HG02678 (cell line): ENCODE data around the gene SGCA.

Experiments
- ATAC-seq: cut with Tn5 transposase; IDR thresholded peaks from one replicate; pipeline ENCODE4 v1.9.1; 2021; ENCODE audit warnings: mild to moderate bottlenecking, moderate library complexity; ENCODE audit not compliant: unreplicated experiment

Gene SGCA

DNA sequence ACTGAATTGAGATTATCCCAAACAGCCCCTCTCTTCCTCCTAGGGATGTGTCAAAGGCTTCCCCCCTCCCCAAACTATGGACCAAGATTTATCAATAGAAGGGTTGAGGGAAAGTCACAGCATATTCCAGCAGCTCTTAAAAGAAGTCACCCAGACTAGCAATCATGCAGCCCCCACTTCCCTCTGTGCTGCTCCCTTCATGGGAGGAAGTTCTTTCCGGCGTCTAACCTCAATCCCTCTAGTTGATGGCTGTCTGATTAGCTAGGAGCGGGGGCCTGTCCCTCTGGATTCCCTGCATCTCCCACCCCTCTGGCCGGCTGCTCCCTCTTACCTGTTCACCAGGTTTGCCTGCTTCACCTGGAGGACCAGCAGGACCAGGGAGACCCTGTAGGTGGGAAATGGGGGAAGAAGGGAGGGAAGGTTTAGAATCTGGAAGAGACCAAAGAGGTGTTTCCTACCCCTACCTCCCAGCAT lies 26.4 kb downstream of the SGCA start:
- ATAC-seq: no peak

DNA sequence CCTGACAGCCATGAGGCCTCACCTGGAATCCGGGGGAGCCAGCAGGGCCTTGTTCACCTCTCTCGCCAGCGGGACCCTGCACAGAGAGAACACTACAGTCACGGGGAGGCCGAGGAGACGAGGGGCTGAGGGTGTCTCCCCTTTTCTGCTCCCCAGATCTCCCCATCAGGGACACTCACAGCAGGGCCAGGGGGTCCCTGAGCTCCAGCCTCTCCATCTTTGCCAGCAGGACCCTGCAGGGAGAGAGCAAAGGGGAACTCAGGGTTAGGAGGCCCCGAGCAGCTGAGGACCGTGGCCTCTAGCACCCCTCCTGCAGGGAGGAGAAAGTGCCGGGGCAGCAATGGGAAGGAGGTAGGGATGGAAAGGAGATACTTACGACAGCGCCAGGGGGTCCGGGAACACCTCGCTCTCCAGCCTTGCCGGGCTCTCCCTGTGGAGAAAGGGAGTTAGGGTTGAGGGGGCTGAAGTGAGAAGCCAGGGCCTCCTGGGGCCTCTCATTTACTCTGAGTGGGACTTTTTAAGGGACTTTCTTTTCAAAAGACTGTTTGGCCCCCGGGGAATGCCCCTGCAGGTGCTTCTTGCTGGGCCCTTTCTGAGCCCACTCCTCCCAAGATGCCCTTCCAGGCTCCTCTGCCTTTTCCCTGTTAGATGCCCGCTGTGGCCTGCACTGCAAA lies 26.9 kb downstream of the SGCA start:
- no peak for ATAC-seq

DNA sequence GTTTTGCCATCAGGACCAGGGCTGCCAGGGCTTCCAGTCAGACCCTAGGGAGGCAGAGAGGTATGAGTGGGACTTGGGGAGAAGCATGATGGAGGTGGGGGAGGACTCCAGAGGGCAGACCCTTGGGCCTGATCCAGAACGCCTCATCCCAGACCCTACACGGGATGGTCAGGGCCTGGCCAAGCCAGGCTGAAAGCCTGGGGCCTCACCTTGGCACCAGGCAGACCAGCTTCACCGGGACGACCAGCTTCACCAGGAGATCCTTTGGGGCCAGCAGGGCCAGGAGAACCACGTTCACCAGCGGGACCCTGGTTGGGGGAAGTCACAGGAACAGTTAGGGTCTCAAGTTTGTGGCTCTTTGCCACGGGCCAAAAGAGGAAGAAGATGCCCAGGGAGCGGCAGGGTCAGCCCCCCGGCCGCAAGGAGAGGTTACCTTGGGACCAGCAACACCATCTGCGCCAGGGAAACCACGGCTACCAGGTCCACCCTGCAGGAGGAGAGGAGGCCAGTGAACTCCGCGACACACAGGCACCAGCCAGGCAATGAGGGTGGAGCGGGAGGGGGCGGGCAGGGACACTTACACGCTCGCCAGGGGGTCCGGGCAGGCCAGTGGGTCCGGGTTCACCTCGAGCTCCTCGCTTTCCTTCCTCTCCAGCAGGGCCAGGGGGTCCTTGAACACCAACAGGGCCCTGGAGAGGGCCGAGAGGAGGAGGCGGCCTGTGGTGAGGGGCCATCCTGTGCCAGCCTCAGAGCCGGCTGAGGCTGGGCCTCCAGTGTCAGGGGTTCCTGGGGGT lies 28.5 kb downstream of the SGCA start:
- ATAC-seq: no peak

DNA sequence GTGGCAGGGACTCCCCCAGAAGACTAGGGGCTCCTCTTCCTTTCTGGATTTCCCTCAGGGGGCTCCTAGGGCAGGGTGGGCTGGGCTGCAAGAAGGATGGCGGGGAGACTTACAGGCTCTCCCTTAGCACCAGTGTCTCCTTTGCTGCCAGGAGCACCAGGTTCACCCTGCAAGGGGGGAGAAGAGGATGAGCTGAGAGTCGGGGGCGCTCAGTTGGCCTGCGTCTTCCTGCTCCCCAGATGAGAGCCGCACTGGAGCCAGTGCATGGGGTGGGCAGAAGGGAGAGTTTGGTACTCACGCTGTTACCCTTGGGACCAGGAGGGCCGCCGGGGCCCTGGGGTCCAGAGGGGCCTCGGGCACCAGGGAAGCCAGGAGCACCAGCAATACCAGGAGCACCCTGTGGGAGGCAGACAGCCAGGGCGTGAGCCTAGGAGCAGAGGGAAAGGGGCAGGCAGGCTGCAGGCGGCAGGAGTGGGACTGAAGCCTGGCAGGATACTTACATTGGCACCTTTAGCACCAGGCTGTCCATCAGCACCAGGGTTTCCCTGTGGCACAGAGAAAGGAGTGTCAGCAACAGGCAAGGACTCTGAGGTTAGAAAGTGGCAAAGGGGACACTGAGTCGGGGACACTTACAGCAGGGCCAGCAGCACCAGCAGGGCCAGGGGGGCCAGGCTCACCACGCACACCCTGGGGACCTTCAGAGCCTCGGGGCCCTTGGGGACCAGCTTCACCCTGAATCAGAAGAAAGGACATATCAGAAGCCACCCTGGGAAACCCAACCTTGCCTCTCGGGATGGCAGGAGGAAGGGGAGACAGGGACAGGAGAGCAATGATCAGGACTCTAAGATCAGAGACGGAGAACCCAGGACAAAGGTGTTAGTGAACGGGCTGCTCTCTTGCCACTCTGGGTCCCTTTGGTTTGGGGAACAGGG lies 29.4 kb downstream of the SGCA start:
- no peak for ATAC-seq

- no peak for ATAC-seq
Observed at GRCh38 chr17:50196036-50196435, 30.2 kb downstream of the SGCA start.

DNA sequence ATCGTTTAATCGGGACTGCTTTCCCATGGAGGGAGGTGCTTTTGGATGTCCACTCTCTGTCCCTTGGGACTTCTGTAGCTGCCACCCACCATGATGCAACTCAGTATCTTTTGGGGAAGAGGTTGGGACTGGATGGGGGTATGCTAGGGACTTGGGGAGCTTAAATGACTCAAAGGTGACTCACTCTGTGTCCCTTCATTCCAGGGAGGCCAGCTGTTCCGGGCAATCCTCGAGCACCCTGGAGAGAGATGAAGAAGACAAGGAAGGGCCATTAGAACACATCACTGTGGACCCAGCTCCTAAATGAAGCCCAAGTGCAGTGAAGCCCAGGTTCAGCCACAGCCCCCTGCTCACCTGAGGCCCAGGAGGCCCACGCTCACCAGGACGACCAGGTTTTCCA lies 31.0 kb downstream of the SGCA start:
- ATAC-seq: no peak

- no peak for ATAC-seq
Observed at GRCh38 chr17:50198026-50198669, 32.3 kb downstream of the SGCA start.

GRCh38 chr17:50199211-50199802 lies 33.5 kb downstream of the SGCA start:
- ATAC-seq: no peak

GRCh38 chr17:50199803-50200456 lies 34.1 kb downstream of the SGCA start:
- no peak for ATAC-seq

DNA sequence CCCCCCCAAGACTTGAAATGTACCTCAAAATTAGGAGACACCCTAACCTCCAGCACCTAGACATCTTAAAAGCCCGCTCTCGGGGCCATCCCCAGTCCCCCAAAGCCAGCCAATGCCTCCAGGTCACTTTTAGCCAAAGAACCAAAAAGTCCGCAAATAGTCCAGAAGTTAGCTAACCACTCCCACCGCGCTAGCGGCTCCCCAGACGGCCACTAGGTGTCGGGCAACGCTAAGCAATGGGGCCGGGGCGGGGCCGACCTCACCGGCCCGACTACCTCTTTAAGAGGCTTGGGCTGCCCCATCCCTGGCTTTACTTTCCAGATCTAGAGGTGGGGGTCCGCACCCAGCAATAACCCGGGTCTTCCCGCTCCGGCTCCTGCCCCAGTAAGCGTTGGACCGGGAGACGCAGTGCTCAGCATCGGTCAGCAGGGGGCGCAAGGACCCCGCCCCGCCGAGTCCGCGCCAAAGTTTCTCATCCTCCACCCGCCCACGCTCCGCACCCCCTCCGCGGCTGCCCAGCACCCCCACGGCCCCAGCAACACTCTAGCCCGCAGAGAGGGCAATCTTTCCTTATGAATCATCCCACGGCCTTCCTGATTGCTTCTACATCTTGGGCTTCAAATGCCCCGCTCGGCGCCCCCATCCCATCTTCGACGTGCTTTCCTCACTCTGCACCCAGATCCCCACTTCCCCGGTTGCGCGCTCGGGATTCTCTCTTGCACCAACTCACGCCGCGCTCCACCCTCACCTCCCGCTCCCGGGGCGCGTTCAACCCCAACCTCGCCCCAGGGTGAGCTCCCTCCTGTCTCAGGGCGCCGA lies 34.9 kb downstream of the SGCA start:
- ATAC-seq: peak; percentile 69

DNA sequence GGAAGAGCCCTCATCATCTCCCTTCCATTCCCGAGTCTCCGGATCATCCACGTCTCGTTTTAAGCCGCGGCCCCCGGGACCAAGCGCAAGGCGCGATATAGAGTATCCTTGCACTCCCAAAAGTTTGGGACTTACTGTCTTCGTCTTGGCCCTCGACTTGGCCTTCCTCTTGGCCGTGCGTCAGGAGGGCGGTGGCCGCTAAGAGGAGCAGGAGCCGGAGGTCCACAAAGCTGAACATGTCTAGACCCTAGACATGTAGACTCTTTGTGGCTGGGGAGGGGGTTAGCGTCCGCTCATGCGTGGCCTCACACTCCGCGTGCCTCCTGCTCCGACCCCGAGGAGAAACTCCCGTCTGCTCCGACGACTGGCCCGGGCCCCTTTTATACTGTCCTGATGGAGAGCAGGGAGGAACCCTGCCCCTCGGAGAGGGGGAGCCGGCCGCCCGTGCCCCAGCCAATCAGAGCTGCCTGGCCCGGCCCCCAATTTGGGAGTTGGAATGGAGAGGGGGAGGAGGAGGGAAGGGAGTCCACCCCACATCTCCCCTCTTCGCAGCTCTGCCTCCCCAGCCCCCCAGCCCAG lies 35.6 kb downstream of the SGCA start, which contains the start of gene COL1A1:
COL1A1 (minus strand) TSS at position 356 of the 579 bp plus-strand sequence; CDS start at position 238, 118 bp downstream.
- ATAC-seq: no peak

- no peak for ATAC-seq
Observed at GRCh38 chr17:50203086-50203485, 37.3 kb downstream of the SGCA start.

DNA sequence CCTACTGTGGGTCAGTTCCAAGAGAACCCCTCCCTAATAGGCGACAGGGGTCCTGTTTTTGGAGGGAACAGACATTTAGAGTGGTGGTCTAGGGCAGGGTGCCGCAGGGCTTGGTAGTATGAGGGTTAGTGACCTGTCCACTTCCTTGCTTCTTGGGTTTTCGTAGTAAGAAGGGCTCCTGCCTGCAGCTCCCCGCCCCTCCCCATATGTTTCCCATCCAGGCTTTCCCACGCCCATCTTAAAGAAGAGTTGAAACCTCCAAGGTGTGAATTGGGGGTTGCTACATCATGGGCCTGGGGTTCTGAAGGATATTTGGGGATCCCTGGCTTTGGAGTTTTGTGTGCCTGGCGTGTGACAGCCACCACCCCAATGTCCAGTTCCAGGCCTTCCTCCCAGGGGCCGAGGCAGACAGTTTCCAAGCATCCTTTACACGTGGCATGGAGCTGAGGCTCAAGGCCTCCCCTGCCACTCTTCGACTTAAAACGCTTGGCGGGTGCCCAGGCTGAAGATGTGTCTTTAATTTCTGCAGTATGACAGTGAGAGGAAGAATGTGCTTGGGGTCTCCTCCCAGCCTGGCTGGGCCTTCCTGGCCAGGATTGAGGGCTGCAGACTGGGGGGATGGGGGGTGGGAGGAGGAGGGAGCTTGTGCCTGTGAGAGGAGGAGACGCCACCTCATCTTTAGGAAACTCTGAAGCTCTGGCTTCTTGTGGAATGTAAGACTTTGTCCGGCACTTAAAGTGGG lies 38.0 kb downstream of the SGCA start:
- ATAC-seq: no peak

GRCh38 chr17:50204431-50204830 lies 38.6 kb downstream of the SGCA start:
- ATAC-seq: no peak

DNA sequence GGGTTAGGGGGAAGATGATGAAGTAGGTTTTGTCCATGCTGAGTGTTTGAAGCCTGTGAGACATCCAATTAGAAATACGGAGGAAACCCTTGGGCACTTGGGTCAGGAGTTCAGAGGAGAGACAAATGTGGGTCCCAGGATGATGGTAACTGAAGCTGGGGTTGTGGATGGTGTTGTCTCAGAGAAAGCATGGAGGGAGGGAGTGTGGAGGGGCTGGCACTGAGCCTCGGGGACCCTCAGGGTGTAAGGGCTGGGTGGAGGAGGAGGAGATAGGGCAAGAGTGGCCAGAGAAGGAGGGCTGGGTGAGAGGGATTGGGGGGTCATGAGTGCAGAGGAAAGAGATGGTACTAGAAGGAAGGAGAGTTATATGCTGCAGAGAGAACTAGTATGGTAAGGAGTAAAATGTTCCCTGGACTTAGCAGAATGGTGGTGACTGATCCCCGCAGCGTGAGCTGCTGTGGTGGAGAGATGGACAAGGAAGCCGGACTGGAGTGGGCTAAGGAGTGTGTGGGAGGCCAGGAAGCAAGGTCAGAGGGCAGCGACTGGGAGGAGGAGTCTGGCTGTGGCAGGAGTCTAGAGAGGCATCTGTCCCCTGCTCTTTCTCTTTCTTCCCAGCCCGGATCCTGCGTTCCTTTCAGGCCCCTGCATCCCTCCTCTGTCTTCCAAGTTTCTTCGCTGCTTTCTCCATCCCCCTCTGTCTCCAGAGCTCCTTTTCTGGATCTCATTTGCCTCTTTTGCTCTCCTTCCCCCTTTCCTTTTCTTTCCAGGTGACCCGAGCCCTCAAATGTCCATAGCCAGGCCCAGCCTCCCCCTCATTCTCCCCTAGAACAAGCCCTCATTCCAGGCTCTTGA lies 39.5 kb downstream of the SGCA start:
- ATAC-seq: no peak

- no peak for ATAC-seq
Observed at GRCh38 chr17:50205963-50206505, 40.2 kb downstream of the SGCA start.
